Measurements from ENCODE around the gene HIPK2. TPM values are rescaled to one million over a fixed set of nuclear protein-coding genes. Genes with fewer than 3 reads are reported as not detected.

Gene HIPK2
- total and polyA plus RNA-seq, 10 of the 15 experiments (the other 5 are each of a cell fraction or from before 2014, with no cell fraction given), result 1.7 to 39.0 (median 9.4) TPM

DNA sequence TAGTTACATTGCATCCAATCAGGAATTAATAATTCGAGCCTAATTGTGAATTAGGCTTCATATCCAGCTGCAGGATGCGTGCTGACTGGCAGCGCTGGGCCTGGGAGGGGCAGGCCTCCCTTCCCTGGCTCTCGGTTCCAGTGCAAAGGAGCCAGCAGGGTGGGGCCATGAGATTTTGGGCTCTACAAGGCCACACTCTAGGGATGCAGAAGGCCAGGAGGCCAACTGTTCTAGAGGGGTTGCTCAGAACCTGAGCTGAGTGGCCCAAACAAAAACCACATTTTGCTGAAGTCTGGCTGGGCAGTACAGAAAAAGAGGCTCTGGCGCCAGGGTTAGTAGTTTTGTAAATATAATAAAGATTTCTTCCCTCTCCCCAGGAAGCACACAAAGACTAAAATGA lies 182.0 kb downstream of the HIPK2 start:
- WGBS (ENCODE audit: insufficient coverage, insufficient replicate concordance, low lambda C conversion rate, missing lambda C conversion rate), result 96% methylated on average over 5 of the region's 5 CpGs
- Histone ChIP-seq H3K4me2 (ENCODE audit: control insufficient read depth, insufficient read depth) (no peak overlapping the region), H4K20me1 (ENCODE audit: control insufficient read depth, insufficient read depth) (no peaks in the 10 kb centered on the region), H3K4me1 (ENCODE audit: control insufficient read depth, insufficient read depth, low read length) (no peaks in the 10 kb centered on the region), H3K4me3 (no peak overlapping the region), H3K9me3 (replicated peaks; ENCODE audit: control insufficient read depth, insufficient read depth, low read length) (no peaks in the 10 kb centered on the region), H3K9ac (ENCODE audit: control insufficient read depth, insufficient read depth, low read length) (no peak overlapping the region), H3K27me3 (replicated peaks in 1 of 2; ENCODE audit: control insufficient read depth in 2 of 2, insufficient read depth in 2 of 2, low read length in 1 of 2) (no peaks in the 10 kb centered on the region), H3K79me2 (ENCODE audit: control insufficient read depth, insufficient read depth, low read length) (no peaks in the 10 kb centered on the region), H2AFZ (ENCODE audit: control insufficient read depth, low read depth, low read length) (no peak overlapping the region), H3K36me3 (ENCODE audit: control insufficient read depth in 2 of 2, insufficient read depth in 2 of 2, low read length in 1 of 2) (peaks cover 5 to 17% of the 10 kb centered on the region in 2 experiments; a peak in 3 of 4 replicates), H3K27ac (ENCODE audit: control insufficient read depth, insufficient read depth) (no peak overlapping the region)
- ChIA-PET RAD21 (ENCODE audit: unreplicated experiment) (no interaction called here), SMC1A (ENCODE audit: uncharacterized antibody, unreplicated experiment) (no interaction called here), CTCF (no interaction called here), POLR2A (no interaction called here)
- FAIRE-seq, result no peak
- TF ChIP-seq DPF2 (IDR thresholded peaks at IDR 0.05) (no peak), SIX5 (IDR thresholded peaks at IDR 0.05; ENCODE audit: low read depth, low read length, severe bottlenecking) (no peak), EZH2 (IDR thresholded peaks at IDR 0.05; ENCODE audit: borderline replicate concordance, control insufficient read depth, low read depth, low read length) (no peak), RB1 (IDR thresholded peaks at IDR 0.05; ENCODE audit: borderline replicate concordance) (no peak), MYB (IDR thresholded peaks at IDR 0.05; ENCODE audit: borderline replicate concordance, low read depth, low read length) (no peak)
- TF ChIP-seq, protein P1, sequence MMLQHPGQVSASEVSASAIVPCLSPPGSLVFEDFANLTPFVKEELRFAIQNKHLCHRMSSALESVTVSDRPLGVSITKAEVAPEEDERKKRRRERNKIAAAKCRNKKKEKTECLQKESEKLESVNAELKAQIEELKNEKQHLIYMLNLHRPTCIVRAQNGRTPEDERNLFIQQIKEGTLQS (IDR thresholded peaks at IDR 0.05; ENCODE audit: borderline replicate concordance, extremely low read depth, low read depth, low read length), result no peak
- intact Hi-C loops (cut with micrococcal nuclease; ENCODE audit: unreplicated experiment) (no loop called here), in situ Hi-C loops (cut with MboI) (no loop called here)
- no TSS peak for BruUV-seq (replicated peaks)
- no peak for DNase-seq (ENCODE audit: low read depth, low spot score)
- ATAC-seq, result no peak

DNA sequence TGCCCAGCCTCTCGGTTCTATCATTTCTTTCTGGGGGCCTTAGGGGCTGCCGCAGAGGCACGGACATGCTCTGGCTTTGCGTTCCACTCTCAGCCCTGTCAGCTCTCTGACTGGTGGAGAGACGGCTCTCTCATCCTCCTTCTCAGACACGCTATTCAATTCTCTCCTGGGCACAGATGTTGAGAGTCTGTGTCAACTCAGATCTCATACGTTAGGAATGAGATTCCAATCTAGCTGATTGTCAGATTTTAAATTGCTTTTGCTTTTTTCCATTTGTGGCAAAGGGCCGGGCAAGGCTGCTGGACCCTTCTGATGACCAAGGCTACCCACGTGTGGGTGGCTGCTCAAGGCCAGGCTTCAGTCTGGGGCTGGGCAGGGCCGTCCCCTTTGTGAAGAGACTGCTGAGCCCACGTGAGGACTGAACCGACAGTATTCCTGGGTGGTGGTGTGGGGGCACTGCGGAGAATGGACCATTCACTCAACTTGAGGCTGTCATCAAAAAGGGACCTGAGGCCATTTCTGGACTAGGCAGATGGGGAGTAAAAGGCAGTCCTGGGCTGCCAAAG lies 182.8 kb downstream of the HIPK2 start:
- intact Hi-C loops (cut with micrococcal nuclease; ENCODE audit: unreplicated experiment), result no loop called here
- SMC1A ChIA-PET (ENCODE audit: uncharacterized antibody, unreplicated experiment), result interaction anchor here (1.9 kb wide), 1 partner anchor 7 kb away, joined by 6 read pairs; no protein-coding TSS in a partner anchor
- Histone ChIP-seq H2AFZ (ENCODE audit: control insufficient read depth, low read depth, low read length) (no peak overlapping the region), H3K4me3 (no peak overlapping the region), H3K79me2 (ENCODE audit: control insufficient read depth, insufficient read depth, low read length) (no peaks in the 10 kb centered on the region), H3K4me1 (ENCODE audit: control insufficient read depth, insufficient read depth, low read length) (no peaks in the 10 kb centered on the region), H3K4me2 (ENCODE audit: control insufficient read depth, insufficient read depth) (no peak overlapping the region), H3K27ac (ENCODE audit: control insufficient read depth, insufficient read depth) (no peak overlapping the region), H3K36me3 (ENCODE audit: control insufficient read depth in 2 of 2, insufficient read depth in 2 of 2, low read length in 1 of 2) (peaks cover 5 to 15% of the 10 kb centered on the region in 2 experiments; a peak in 3 of 4 replicates), H3K9ac (ENCODE audit: control insufficient read depth, insufficient read depth, low read length) (no peak overlapping the region), H3K27me3 (replicated peaks in 1 of 2; ENCODE audit: control insufficient read depth in 2 of 2, insufficient read depth in 2 of 2, low read length in 1 of 2) (no peaks in the 10 kb centered on the region), H3K9me3 (replicated peaks; ENCODE audit: control insufficient read depth, insufficient read depth, low read length) (no peaks in the 10 kb centered on the region), H4K20me1 (ENCODE audit: control insufficient read depth, insufficient read depth) (no peaks in the 10 kb centered on the region)
- RAD21 ChIA-PET (ENCODE audit: unreplicated experiment), result no interaction called here
- WGBS (ENCODE audit: insufficient coverage, insufficient replicate concordance, low lambda C conversion rate, missing lambda C conversion rate), result 89% methylated on average over 13 of the region's 13 CpGs
- in situ Hi-C loops (cut with MboI), result no loop called here
- POLR2A ChIA-PET, result no interaction called here
- no TSS peak for BruUV-seq (replicated peaks)
- no peak for ATAC-seq
- FAIRE-seq, result no peak
- CTCF ChIA-PET, result interaction anchor here (6.8 kb wide), 1 partner anchor 10 kb away, joined by 19 read pairs; no protein-coding TSS in a partner anchor
- no peak for DNase-seq (ENCODE audit: low read depth, low spot score)
- TF ChIP-seq, protein P2, sequence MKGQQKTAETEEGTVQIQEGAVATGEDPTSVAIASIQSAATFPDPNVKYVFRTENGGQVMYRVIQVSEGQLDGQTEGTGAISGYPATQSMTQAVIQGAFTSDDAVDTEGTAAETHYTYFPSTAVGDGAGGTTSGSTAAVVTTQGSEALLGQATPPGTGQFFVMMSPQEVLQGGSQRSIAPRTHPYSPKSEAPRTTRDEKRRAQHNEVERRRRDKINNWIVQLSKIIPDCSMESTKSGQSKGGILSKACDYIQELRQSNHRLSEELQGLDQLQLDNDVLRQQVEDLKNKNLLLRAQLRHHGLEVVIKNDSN (IDR thresholded peaks at IDR 0.05; ENCODE audit: borderline replicate concordance, extremely low read length, insufficient read depth, low read depth, low read length), result no peak
- no peak for TF ChIP-seq SIX5 (IDR thresholded peaks at IDR 0.05; ENCODE audit: low read depth, low read length, severe bottlenecking)
- TF ChIP-seq CREB1 (IDR thresholded peaks at IDR 0.05; ENCODE audit: low read depth), result no peak
- TF ChIP-seq TCF7 (IDR thresholded peaks at IDR 0.05; ENCODE audit: borderline replicate concordance), result no peak
- TF ChIP-seq, protein P3, sequence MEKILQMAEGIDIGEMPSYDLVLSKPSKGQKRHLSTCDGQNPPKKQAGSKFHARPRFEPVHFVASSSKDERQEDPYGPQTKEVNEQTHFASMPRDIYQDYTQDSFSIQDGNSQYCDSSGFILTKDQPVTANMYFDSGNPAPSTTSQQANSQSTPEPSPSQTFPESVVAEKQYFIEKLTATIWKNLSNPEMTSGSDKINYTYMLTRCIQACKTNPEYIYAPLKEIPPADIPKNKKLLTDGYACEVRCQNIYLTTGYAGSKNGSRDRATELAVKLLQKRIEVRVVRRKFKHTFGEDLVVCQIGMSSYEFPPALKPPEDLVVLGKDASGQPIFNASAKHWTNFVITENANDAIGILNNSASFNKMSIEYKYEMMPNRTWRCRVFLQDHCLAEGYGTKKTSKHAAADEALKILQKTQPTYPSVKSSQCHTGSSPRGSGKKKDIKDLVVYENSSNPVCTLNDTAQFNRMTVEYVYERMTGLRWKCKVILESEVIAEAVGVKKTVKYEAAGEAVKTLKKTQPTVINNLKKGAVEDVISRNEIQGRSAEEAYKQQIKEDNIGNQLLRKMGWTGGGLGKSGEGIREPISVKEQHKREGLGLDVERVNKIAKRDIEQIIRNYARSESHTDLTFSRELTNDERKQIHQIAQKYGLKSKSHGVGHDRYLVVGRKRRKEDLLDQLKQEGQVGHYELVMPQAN (conservative IDR thresholded peaks at IDR 0.05), result no peak

Measured in GM12878 (cell line).